NT2/D1 (cell line): ENCODE measurements around the gene HOXA3.

Experiments used
- SUZ12 ChIP-seq: IDR thresholded peaks from 2 replicates; pipeline ENCODE4 v1.6.1; 2011; ENCODE audit not compliant: insufficient read length, insufficient read depth; ENCODE audit errors: extremely low read depth
- YY1 ChIP-seq: IDR thresholded peaks from 2 replicates; pipeline ENCODE4 v1.6.1; 2011; ENCODE audit not compliant: insufficient read length, insufficient read depth
- ZNF274 ChIP-seq: IDR thresholded peaks from 2 replicates; pipeline ENCODE4 v1.6.1; 2011; ENCODE audit warnings: mild to moderate bottlenecking, low read depth, low read length

DNA sequence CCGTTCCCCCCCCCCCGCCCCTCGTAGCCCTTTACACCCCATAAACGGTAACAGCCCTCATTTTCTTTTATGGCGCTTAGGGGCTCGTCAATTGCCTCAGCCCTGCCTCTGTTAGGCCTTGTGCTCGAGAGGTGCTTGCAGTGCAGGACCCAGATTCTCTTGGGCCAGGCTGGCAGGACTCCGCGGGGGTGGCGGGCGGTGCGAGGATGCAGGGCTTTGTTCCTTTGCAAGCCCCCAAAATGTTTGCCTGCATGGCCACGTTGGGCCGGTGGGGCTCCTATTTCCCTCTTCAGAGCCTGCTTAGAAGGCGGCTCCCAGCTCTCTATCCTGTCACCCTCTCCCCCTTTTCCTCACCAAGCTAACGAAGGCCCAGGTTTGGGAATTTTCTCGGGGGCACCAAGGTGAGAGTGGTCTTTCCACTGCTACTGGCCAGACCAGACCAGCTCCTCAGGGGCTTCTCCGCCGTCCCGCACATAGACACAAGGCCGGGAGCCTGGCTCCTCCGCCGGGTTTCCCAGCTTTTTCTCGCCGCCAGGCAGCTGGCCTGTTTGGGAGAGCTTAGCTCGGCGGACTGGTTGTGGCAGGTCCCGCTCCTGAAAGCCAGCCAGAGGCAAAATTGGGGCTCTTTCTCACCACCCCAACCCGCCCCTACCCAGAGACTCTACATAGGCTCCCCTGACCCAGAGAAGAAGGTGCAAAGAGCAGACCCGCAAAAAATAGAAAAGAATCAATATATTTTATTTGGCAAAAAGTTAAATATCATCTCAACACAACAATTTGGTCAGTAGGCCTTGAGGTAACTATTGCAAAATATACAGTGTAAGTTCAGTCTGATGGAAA is 9.6 kb upstream of the HOXA3 start:
- TF ChIP-seq YY1 = no peak
- TF ChIP-seq ZNF274 = no peak
- TF ChIP-seq SUZ12 = no peak
